GM23248 (cell line): Measurements from ENCODE around the gene ESCO1.

Experiments
- EZH2 ChIP-seq: fragments of 200-600 bp; sonication (generic); IDR thresholded peaks from 2 replicates; pipeline ENCODE4 v1.6.1; 2018; ENCODE audit warnings: antibody characterized with exemption, mild to moderate bottlenecking; ENCODE audit not compliant: insufficient read depth, poor library complexity, severe bottlenecking
- EZH2phosphoT487 ChIP-seq: fragments of 200-600 bp; sonication (generic); IDR thresholded peaks from 2 replicates; pipeline ENCODE4 v1.6.1; 2018; ENCODE audit warnings: antibody characterized with exemption, moderate library complexity, mild to moderate bottlenecking, low read depth; ENCODE audit not compliant: insufficient read depth

DNA sequence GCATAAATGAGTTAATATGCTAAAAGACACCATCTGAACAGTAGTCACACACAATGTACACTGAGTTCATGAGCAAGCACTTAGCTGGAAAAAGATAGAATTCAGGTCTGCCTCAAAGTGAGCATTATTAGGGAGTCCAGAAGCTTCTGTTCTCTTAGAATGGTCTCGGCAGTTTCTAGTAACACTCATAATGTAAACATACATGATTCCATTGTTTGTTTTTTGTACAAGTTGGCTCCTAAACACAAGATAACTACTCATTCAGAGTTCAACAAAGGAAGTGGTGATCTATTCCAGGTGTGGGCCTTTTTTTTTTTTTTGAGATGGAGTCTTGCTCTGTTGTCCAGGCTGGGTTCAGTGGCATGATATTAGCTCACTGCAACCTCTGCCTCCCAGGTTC lies 66.2 kb downstream of the ESCO1 start:
- TF ChIP-seq EZH2 (no peak), EZH2phosphoT487 (no peak)
